Mesendoderm (in vitro differentiated cells): ENCODE measurements around the gene STUB1.
A peak's percentile ranks its signal among the peaks of the same experiment; 100 is the strongest.

ENCODE experiments used
- DNase-seq: peaks from one replicate; pipeline ENCODE4 v3.0.0; 2013
- H2AK5ac ChIP-seq: 2 replicates; pipeline ENCODE4 v1.6.1; 2013; ENCODE audit warnings: low read length, inconsistent platforms
- H2BK120ac ChIP-seq: 2 replicates; pipeline ENCODE4 v1.6.1; 2013; ENCODE audit warnings: low read depth, mild to moderate bottlenecking, low read length, moderate library complexity, mixed read lengths
- H2BK15ac ChIP-seq: replicated peaks from 2 replicates; pipeline ENCODE4 v1.6.1; 2013; ENCODE audit warnings: low read depth, mild to moderate bottlenecking, moderate library complexity
- H2BK5ac ChIP-seq: 2 replicates; pipeline ENCODE4 v1.6.1; 2013; ENCODE audit warnings: low read length, inconsistent platforms
- H3K18ac ChIP-seq: 2 replicates; pipeline ENCODE4 v1.6.1; 2013; ENCODE audit warnings: mild to moderate bottlenecking, low read length, mixed read lengths
- H3K23ac ChIP-seq: one replicate; pipeline ENCODE4 v1.6.1; 2013; ENCODE audit warnings: low read length
- H3K27ac ChIP-seq: 2 replicates; pipeline ENCODE4 v1.5.1; 2013; ENCODE audit warnings: low read depth, mild to moderate bottlenecking, inconsistent platforms, low read length, moderate library complexity
- H3K27me3 ChIP-seq: 2 replicates; pipeline ENCODE4 v1.6.1; 2013; ENCODE audit warnings: low read length, control low read depth, mild to moderate bottlenecking, inconsistent platforms; ENCODE audit not compliant: insufficient read depth, poor library complexity
- H3K36me3 ChIP-seq: 2 replicates; pipeline ENCODE4 v1.6.1; 2013; ENCODE audit warnings: low read length, inconsistent platforms; ENCODE audit not compliant: control insufficient read depth, insufficient read depth
- H3K4ac ChIP-seq: one replicate; pipeline ENCODE4 v1.6.1; 2013; ENCODE audit warnings: low read depth, mild to moderate bottlenecking, low read length, moderate library complexity
- H3K4me1 ChIP-seq: 2 replicates; pipeline ENCODE4 v1.6.1; 2013; ENCODE audit warnings: low read depth, low read length, inconsistent platforms; ENCODE audit not compliant: control insufficient read depth
- H3K4me2 ChIP-seq: 2 replicates; pipeline ENCODE4 v1.6.1; 2013; ENCODE audit warnings: low read length
- H3K4me3 ChIP-seq: 2 replicates; pipeline ENCODE4 v1.5.1; 2013; ENCODE audit warnings: mild to moderate bottlenecking, low read length
- H3K56ac ChIP-seq: one replicate; pipeline ENCODE4 v1.6.1; 2013; ENCODE audit warnings: low read length
- H3K79me1 ChIP-seq: 2 replicates; pipeline ENCODE4 v1.6.1; 2013; ENCODE audit warnings: low read length, inconsistent platforms
- H3K79me2 ChIP-seq: 2 replicates; pipeline ENCODE4 v1.6.1; 2013; ENCODE audit warnings: mild to moderate bottlenecking, low read length; ENCODE audit not compliant: control insufficient read depth, insufficient read depth
- H3K9ac ChIP-seq: 2 replicates; pipeline ENCODE4 v1.6.1; 2013; ENCODE audit warnings: low read length, inconsistent platforms
- H4K5ac ChIP-seq: one replicate; pipeline ENCODE4 v1.6.1; 2013; ENCODE audit warnings: low read length
- H4K8ac ChIP-seq: one replicate; pipeline ENCODE4 v1.6.1; 2013; ENCODE audit warnings: low read depth, mild to moderate bottlenecking, control low read depth, low read length, moderate library complexity
- WGBS: extraction: QIAGEN DNeasy Blood & Tissue Kit; methylation state at CpG from one replicate; pipeline ENCODE4 v1.1.7; 2013; ENCODE audit warnings: low lambda C conversion rate, missing lambda C conversion rate; ENCODE audit not compliant: insufficient coverage; ENCODE audit errors: extremely low coverage; 5-methylcytosine and 5-hydroxymethylcytosine counted together

Gene STUB1

GRCh38 chr16:638034-638543, 42.1 kb upstream of the STUB1 start:
- Histone ChIP-seq H3K36me3 (no peaks in the 10 kb centered on the region), H2AK5ac (no peak overlapping the region), H3K27ac (no peak overlapping the region), H3K56ac (no peak overlapping the region), H3K79me2 (no peaks in the 10 kb centered on the region), H3K4me1 (peaks cover 3% of the 10 kb centered on the region), H4K5ac (no peak overlapping the region), H3K79me1 (peaks cover 2% of the 10 kb centered on the region), H2BK15ac (no peak overlapping the region), H2BK120ac (no peak overlapping the region), H3K18ac (no peak overlapping the region), H3K4ac (no peak overlapping the region), H3K27me3 (no peaks in the 10 kb centered on the region), H4K8ac (no peak overlapping the region), H3K23ac (peak overlapping the region; percentile 51), H3K9ac (no peak overlapping the region), H3K4me2 (no peak overlapping the region), H2BK5ac (no peak overlapping the region), H3K4me3 (no peak overlapping the region)
- WGBS: no CpG with 5 or more reads among the region's 15 CpGs
- no peak for DNase-seq

- Histone ChIP-seq H3K4me3 (no peak overlapping the region), H2BK15ac (no peak overlapping the region)
- DNase-seq: no peak
These were observed 41.4 kb upstream of the STUB1 start for GRCh38 chr16:638836-639235.

GRCh38 chr16:640614-641013, 39.6 kb upstream of the STUB1 start:
- no CpG with 5 or more reads among the region's 5 CpGs for WGBS
- no peak overlapping the region for H3K56ac ChIP-seq
- no peak overlapping the region for H2BK15ac ChIP-seq
- H3K4me3 ChIP-seq: no peak overlapping the region
- no peak overlapping the region for H2AK5ac ChIP-seq
- H3K27me3 ChIP-seq: no peaks in the 10 kb centered on the region
- H3K79me2 ChIP-seq: no peaks in the 10 kb centered on the region
- no peak overlapping the region for H3K23ac ChIP-seq
- H3K18ac ChIP-seq: no peak overlapping the region
- DNase-seq: no peak
- H2BK5ac ChIP-seq: no peak overlapping the region
- H3K79me1 ChIP-seq: no peaks in the 10 kb centered on the region
- no peak overlapping the region for H3K27ac ChIP-seq
- peaks cover 3% of the 10 kb centered on the region for H3K4me1 ChIP-seq
- no peak overlapping the region for H3K4ac ChIP-seq
- no peaks in the 10 kb centered on the region for H3K36me3 ChIP-seq
- no peak overlapping the region for H4K5ac ChIP-seq
- H3K4me2 ChIP-seq: no peak overlapping the region
- H2BK120ac ChIP-seq: no peak overlapping the region
- no peak overlapping the region for H4K8ac ChIP-seq
- no peak overlapping the region for H3K9ac ChIP-seq

More at GRCh38 chr16:638836-639235, 41.4 kb upstream of the STUB1 start:
- Histone ChIP-seq H2BK5ac (no peak overlapping the region), H3K56ac (no peak overlapping the region), H2BK120ac (no peak overlapping the region), H3K79me1 (peaks cover 2% of the 10 kb centered on the region), H3K18ac (no peak overlapping the region), H3K4me2 (no peak overlapping the region), H3K27me3 (no peaks in the 10 kb centered on the region), H3K79me2 (no peaks in the 10 kb centered on the region), H3K4me1 (peaks cover 3% of the 10 kb centered on the region), H3K9ac (no peak overlapping the region), H3K27ac (no peak overlapping the region), H2AK5ac (no peak overlapping the region), H4K8ac (no peak overlapping the region), H4K5ac (no peak overlapping the region), H3K23ac (no peak overlapping the region), H3K4ac (no peak overlapping the region), H3K36me3 (no peaks in the 10 kb centered on the region)
- no CpG with 5 or more reads among the region's 9 CpGs for WGBS

- peak within 1 kb of the TSS; percentile 44 for H3K18ac ChIP-seq
- no peak within 1 kb of the TSS for H3K27ac ChIP-seq
- H3K4me3 ChIP-seq: peak within 1 kb of the TSS; percentile 39
- H2BK15ac ChIP-seq: no peak within 1 kb of the TSS
- no peaks in the 10 kb centered on the region for H3K79me1 ChIP-seq
- DNase-seq: peak; percentile 76
- no peak within 1 kb of the TSS for H3K4ac ChIP-seq
- no peak within 1 kb of the TSS for H2BK5ac ChIP-seq
- no peak within 1 kb of the TSS for H4K8ac ChIP-seq
- H2AK5ac ChIP-seq: no peak within 1 kb of the TSS
- WGBS: no CpG with 5 or more reads among the region's 81 CpGs
- peaks cover 3% of the 10 kb centered on the region for H3K4me1 ChIP-seq
- H3K36me3 ChIP-seq: no peaks in the 10 kb centered on the region
- no peak within 1 kb of the TSS for H4K5ac ChIP-seq
- no peaks in the 10 kb centered on the region for H3K79me2 ChIP-seq
- H2BK120ac ChIP-seq: no peak within 1 kb of the TSS
- H3K27me3 ChIP-seq: no peaks in the 10 kb centered on the region
- H3K56ac ChIP-seq: peak within 1 kb of the TSS; percentile 92
- H3K4me2 ChIP-seq: peak within 1 kb of the TSS; percentile 74
- peak within 1 kb of the TSS; percentile 66 for H3K23ac ChIP-seq
- peak within 1 kb of the TSS; percentile 81 for H3K9ac ChIP-seq
These were observed 38.7 kb upstream of the STUB1 start, which contains the start of gene MCRIP2 for GRCh38 chr16:641326-642188. TSS of gene MCRIP2 (plus strand) at chr16:641828. CDS start at chr16:641992, 164 bp downstream.

- no peak overlapping the region for H3K27ac ChIP-seq
- no peaks in the 10 kb centered on the region for H3K36me3 ChIP-seq
- H2BK120ac ChIP-seq: no peak overlapping the region
- peak overlapping the region; percentile 78 for H3K9ac ChIP-seq
- H3K4me2 ChIP-seq: peak overlapping the region; percentile 64
- DNase-seq: peak; percentile 23
- no peak overlapping the region for H2BK5ac ChIP-seq
- H4K5ac ChIP-seq: no peak overlapping the region
- H3K4ac ChIP-seq: no peak overlapping the region
- H3K56ac ChIP-seq: peak overlapping the region; percentile 83
- H2BK15ac ChIP-seq: no peak overlapping the region
- H3K18ac ChIP-seq: peak overlapping the region; percentile 44
- peak overlapping the region; percentile 39 for H3K4me3 ChIP-seq
- H3K79me1 ChIP-seq: no peaks in the 10 kb centered on the region
- no peaks in the 10 kb centered on the region for H3K79me2 ChIP-seq
- no peak overlapping the region for H2AK5ac ChIP-seq
- H3K4me1 ChIP-seq: peaks cover 3% of the 10 kb centered on the region
- H4K8ac ChIP-seq: no peak overlapping the region
- no peak overlapping the region for H3K23ac ChIP-seq
- H3K27me3 ChIP-seq: no peaks in the 10 kb centered on the region
- no CpG with 5 or more reads among the region's 72 CpGs for WGBS
These were observed 37.8 kb upstream of the STUB1 start for GRCh38 chr16:642189-643049.
